Esophagus muscularis mucosa (tissue), 4 donors: ENCODE data around the gene SNHG17.

Source experiments
- CTCF ChIP-seq, 3 experiments: fragments of 200-600 bp in 2 of 3; fragments of 450-650 bp in 1 of 3; sonication (generic) in 2 of 3; IDR thresholded peaks; one replicate each; pipeline ENCODE4 v1.5.1; 2017 to 2019; ENCODE audit warnings: antibody characterized with exemption in 3 of 3, mild to moderate bottlenecking in 2 of 3, moderate library complexity in 1 of 3
- EP300 ChIP-seq: sonication (generic); formaldehyde crosslinking; IDR thresholded peaks from one replicate; pipeline ENCODE4 v1.6.1; 2017; ENCODE audit warnings: antibody characterized with exemption
- POLR2A ChIP-seq: fragments of 450-650 bp; IDR thresholded peaks from one replicate; pipeline ENCODE4 v1.6.1; 2017; ENCODE audit warnings: antibody characterized with exemption, moderate library complexity, mild to moderate bottlenecking, low read depth
- POLR2AphosphoS5 ChIP-seq, 2 donors: sonication (generic); formaldehyde crosslinking; IDR thresholded peaks; one replicate each; pipeline ENCODE4 v1.6.1; 2017; ENCODE audit warnings: antibody characterized with exemption in 2 of 2

- TF ChIP-seq CTCF (IDR thresholded peaks at IDR 0.05) (no peak), EP300 (no peak), POLR2A (no peak), POLR2AphosphoS5 (IDR thresholded peaks at IDR 0.05) (no peak)
These were observed 31.9 kb upstream of the SNHG17 start for GRCh38 chr20:38466983-38467382.
